Suprapubic skin (tissue), 4 donors: Measurements from ENCODE around the gene PIGR. TPM values are rescaled to one million over a fixed set of nuclear protein-coding genes. Genes with fewer than 3 reads are reported as not detected.

Source experiments
- DNase-seq, 2 donors: peaks; one replicate each; pipeline ENCODE4 v3.0.0-alpha.2; 2019; ENCODE audit warnings: low spot score in 2 of 2
- H3K27ac ChIP-seq: fragments of 200-600 bp; sonication (generic); one replicate; pipeline ENCODE4 v1.5.1; 2019
- H3K27me3 ChIP-seq: fragments of 200-600 bp; sonication (generic); one replicate; pipeline ENCODE4 v1.5.1; 2019
- H3K36me3 ChIP-seq: fragments of 200-600 bp; sonication (generic); one replicate; pipeline ENCODE4 v1.5.1; 2019
- H3K4me1 ChIP-seq: fragments of 200-600 bp; sonication (generic); one replicate; pipeline ENCODE4 v1.5.1; 2019
- H3K4me3 ChIP-seq: fragments of 200-600 bp; sonication (generic); one replicate; pipeline ENCODE4 v1.5.1; 2019; ENCODE audit warnings: mild to moderate bottlenecking
- H3K9me3 ChIP-seq: fragments of 200-600 bp; sonication (generic); one replicate; pipeline ENCODE4 v1.5.1; 2019
- EP300 ChIP-seq: sonication (generic); formaldehyde crosslinking; IDR thresholded peaks from one replicate; pipeline ENCODE4 v1.6.1; 2017; ENCODE audit warnings: antibody characterized with exemption
- POLR2A ChIP-seq, 2 donors: fragments of 450-650 bp; IDR thresholded peaks; one replicate each; pipeline ENCODE4 v1.6.1; 2017; ENCODE audit warnings: antibody characterized with exemption in 2 of 2, mild to moderate bottlenecking in 2 of 2, moderate library complexity in 2 of 2
- POLR2AphosphoS5 ChIP-seq, 3 donors: sonication (generic); formaldehyde crosslinking; IDR thresholded peaks; one replicate each; pipeline ENCODE4 v1.6.1; 2017; ENCODE audit warnings: antibody characterized with exemption in 3 of 3
- WGBS: methylation state at CpG from one replicate; pipeline ENCODE4 v1.1.5; 2018; 5-methylcytosine and 5-hydroxymethylcytosine counted together
- total RNA-seq, 4 donors: library from RNA; depleted of rRNA; stranded (reverse); fragments of >200 nt; gene quantifications; one replicate each; pipeline ENCODE4 v1.1.0, GENCODE V29; 2016
- TF ChIP-seq, protein P1 (sequence below), 2 donors: fragments of 200-600 bp in 1 of 2; fragments of 450-650 bp in 1 of 2; sonication (generic) in 1 of 2; IDR thresholded peaks; one replicate each; pipeline ENCODE4 v1.5.1; 2016 to 2019; ENCODE audit warnings: antibody characterized with exemption in 2 of 2, mild to moderate bottlenecking in 1 of 2, moderate library complexity in 1 of 2

PIGR gene
- total RNA-seq, 4 donors from 2014 or later: 0.49 to 6.4 (median 2.3) TPM

DNA sequence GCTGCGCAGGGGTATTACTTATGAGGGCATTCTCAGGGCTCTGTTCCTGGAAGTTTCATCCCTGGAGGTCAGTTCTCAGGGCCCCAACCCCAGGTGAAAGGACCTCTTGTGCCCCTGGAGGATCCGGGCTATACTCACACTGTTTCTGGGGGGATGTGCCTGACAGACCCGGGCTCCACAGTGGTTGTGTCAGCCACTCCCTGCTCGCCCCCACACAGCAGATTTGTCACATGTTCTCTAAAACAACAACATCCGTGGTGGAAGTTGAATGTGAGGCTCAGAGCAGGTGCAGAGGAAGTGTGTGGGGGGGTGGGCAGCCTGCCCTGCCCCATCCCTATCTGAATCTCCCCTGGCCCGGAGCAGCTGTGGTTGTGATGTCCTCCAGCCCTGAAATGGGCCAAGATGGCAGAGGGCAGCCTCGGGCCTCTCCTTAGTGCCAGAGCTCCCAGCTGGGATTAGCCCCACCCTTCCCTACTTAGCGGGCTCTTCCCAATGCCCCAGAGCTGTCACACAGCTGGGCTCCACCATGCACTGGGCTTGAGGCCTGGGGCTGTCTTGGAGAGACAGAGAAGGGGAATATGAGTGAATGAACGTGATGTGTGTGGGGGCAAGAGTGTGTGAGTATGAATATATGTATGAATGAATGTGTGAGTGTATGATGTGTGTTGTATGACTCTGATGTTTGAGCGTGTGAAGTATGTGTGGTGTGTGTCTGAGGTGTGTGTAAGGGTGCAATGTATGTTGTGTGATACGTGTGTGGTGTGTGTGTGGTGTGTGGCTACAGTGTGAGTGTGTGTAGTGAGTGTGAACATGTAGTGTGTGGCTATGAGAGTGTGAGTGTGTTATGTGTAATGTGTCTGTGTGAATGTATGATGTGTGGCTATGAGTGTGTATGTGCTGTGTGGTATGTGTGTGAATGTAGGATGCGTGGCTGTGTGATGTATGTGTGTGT lies 23.0 kb downstream of the PIGR start:
- no peaks in the 10 kb centered on the region for H3K27me3 ChIP-seq
- H3K9me3 ChIP-seq: no peaks in the 10 kb centered on the region
- H3K36me3 ChIP-seq: no peaks in the 10 kb centered on the region
- H3K4me1 ChIP-seq: peaks cover 4% of the 10 kb centered on the region
- H3K4me3 ChIP-seq: no peak overlapping the region
- no peak for DNase-seq
- no peak for TF ChIP-seq EP300
- TF ChIP-seq POLR2A (IDR thresholded peaks at IDR 0.05): no peak
- no peak for TF ChIP-seq POLR2AphosphoS5 (IDR thresholded peaks at IDR 0.05)
- TF ChIP-seq, protein P1, sequence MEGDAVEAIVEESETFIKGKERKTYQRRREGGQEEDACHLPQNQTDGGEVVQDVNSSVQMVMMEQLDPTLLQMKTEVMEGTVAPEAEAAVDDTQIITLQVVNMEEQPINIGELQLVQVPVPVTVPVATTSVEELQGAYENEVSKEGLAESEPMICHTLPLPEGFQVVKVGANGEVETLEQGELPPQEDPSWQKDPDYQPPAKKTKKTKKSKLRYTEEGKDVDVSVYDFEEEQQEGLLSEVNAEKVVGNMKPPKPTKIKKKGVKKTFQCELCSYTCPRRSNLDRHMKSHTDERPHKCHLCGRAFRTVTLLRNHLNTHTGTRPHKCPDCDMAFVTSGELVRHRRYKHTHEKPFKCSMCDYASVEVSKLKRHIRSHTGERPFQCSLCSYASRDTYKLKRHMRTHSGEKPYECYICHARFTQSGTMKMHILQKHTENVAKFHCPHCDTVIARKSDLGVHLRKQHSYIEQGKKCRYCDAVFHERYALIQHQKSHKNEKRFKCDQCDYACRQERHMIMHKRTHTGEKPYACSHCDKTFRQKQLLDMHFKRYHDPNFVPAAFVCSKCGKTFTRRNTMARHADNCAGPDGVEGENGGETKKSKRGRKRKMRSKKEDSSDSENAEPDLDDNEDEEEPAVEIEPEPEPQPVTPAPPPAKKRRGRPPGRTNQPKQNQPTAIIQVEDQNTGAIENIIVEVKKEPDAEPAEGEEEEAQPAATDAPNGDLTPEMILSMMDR (IDR thresholded peaks at IDR 0.05): no peak
- WGBS: 67% methylated on average over 7 of the region's 12 CpGs
- no peak overlapping the region for H3K27ac ChIP-seq

DNA sequence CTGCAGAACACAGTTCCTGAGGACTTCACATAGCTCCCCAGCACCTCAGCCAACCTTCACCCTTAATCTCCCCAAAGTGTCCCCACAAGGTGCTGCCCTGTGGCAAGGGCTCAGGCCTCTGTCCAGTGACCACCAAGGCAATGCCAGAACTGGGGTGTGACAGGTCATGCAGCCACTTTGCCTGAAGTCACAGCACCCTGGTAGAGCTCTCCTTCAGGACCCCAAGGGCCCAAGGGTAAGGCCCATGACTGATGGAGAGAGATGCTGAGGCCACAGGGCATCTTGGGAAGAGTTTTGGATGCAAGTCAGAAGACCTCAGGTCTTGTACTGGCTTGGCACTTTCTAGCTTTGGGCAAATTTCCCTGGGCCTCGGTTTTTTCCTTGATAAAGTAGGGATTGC lies 23.7 kb downstream of the PIGR start:
- 71% methylated on average over 1 of the region's 1 CpG for WGBS
- TF ChIP-seq, protein P1 (IDR thresholded peaks at IDR 0.05): no peak
- TF ChIP-seq POLR2A (IDR thresholded peaks at IDR 0.05) (no peak), EP300 (no peak), POLR2AphosphoS5 (IDR thresholded peaks at IDR 0.05) (no peak)
- Histone ChIP-seq H3K4me1 (peaks cover 4% of the 10 kb centered on the region), H3K27ac (no peak overlapping the region), H3K9me3 (no peaks in the 10 kb centered on the region), H3K4me3 (no peak overlapping the region), H3K36me3 (no peaks in the 10 kb centered on the region), H3K27me3 (no peaks in the 10 kb centered on the region)
- DNase-seq: no peak

DNA sequence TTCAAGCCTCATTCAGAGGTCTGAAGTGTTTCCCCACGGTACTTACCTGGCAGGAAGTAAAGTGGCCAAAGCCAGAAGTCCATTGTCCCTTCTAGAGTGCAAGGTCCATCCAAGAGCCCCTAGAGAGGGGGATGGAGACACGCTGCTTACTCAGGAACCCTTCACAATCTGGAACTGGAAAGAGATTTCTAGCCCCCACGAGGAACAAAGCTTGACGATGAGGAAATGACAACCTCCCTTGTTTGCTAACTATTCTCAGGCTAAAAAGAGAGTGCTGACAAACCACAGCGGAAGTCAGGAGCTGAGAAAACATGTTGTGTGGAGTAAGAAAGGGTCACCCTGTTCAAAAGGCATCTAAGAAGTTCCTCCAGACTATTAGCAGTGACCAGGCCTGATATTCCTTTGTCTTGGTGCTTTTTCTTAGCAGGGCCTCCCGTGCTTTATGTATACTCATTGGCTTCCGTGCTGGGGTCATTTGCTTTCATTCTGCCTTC lies 24.4 kb downstream of the PIGR start, which contains the start of gene FCMR:
Gene FCMR, minus strand, starts transcription at position 170 of the 494 bp plus-strand sequence. Its CDS starts 87 bp downstream, at position 83.
- Histone ChIP-seq H3K4me3 (no peak within 1 kb of the TSS), H3K4me1 (peaks cover 4% of the 10 kb centered on the region), H3K27me3 (no peaks in the 10 kb centered on the region), H3K27ac (no peak within 1 kb of the TSS), H3K36me3 (no peaks in the 10 kb centered on the region), H3K9me3 (no peaks in the 10 kb centered on the region)
- no peak for TF ChIP-seq EP300
- TF ChIP-seq POLR2AphosphoS5 (IDR thresholded peaks at IDR 0.05): no peak
- DNase-seq: no peak
- 79% methylated on average over 7 of the region's 7 CpGs for WGBS

DNA sequence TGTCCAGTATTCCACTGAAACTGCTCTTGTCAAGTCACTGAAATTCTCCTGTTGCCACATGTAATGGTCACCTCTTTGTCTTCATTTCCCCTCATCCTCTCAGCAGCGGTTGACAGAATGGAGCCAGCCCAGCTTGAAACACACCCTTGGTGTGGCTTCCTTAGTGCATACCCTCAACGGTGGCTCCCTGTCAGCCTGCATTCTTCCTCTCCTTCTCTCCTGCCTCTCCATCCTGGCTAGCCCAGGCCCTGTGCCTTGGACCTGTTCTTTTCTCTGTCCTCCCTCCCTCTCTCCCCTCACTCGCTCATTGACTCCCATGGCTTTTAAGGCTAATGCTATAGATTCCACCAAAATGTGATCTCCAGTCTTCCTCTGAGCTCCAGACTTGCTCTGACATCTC lies 28.2 kb downstream of the PIGR start:
- Histone ChIP-seq H3K27me3 (peaks cover 9% of the 10 kb centered on the region), H3K27ac (no peak overlapping the region), H3K4me3 (no peak overlapping the region), H3K4me1 (peaks cover 4% of the 10 kb centered on the region), H3K36me3 (no peaks in the 10 kb centered on the region), H3K9me3 (no peaks in the 10 kb centered on the region)
- WGBS: 82% methylated on average over 3 of the region's 3 CpGs
- TF ChIP-seq, protein P1 (IDR thresholded peaks at IDR 0.05): no peak
- TF ChIP-seq POLR2AphosphoS5 (IDR thresholded peaks at IDR 0.05) (no peak), POLR2A (IDR thresholded peaks at IDR 0.05) (no peak), EP300 (no peak)
- DNase-seq: no peak

DNA sequence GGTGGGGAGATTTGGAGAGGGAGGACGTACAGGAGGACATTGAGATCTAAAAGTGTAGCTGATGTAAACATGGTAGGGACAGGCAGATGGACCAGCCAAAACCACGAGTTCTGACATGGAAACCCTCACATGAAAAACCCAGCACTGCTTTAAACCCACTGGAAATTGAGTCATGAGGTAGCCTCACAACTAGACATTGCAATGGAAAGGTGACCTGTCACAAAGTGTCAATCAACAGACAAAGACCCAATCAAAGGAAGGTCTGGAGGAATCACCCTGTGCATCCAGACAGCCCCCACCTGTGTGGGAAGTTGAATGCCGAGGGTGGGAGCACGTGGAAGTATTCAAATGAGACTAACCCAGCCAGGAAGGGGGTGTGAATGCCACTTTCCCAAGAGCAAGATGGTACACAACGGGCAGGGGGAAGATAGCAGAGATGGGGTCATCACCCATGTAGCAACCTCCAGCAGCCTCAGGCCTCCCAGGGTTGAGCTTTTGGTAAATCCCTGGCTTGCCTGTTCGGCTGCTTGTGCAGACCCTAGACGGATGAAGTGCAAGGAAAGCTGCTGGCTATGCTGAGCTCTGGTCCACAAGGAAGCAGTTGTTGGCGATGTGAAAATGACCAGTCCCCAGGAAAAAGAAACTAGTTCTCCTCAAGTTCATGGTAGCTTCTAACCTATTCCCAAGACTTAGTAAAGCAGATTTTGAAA lies 30.1 kb downstream of the PIGR start:
- H3K4me1 ChIP-seq: no peaks in the 10 kb centered on the region
- H3K4me3 ChIP-seq: no peak overlapping the region
- WGBS: 78% methylated on average over 8 of the region's 8 CpGs
- peaks cover 9% of the 10 kb centered on the region for H3K27me3 ChIP-seq
- H3K9me3 ChIP-seq: no peaks in the 10 kb centered on the region
- no peak for DNase-seq
- H3K36me3 ChIP-seq: no peaks in the 10 kb centered on the region
- TF ChIP-seq, protein P1 (IDR thresholded peaks at IDR 0.05): no peak
- no peak for TF ChIP-seq POLR2AphosphoS5 (IDR thresholded peaks at IDR 0.05)
- no peak for TF ChIP-seq POLR2A (IDR thresholded peaks at IDR 0.05)
- no peak for TF ChIP-seq EP300
- no peak overlapping the region for H3K27ac ChIP-seq
